Mucosa of stomach (tissue), 1 donor: ENCODE measurements around the gene TFAP2B.

Experiments
- H3K27me3 ChIP-seq: one replicate; pipeline ENCODE4 v1.7.0; 2013; ENCODE audit warnings: mild to moderate bottlenecking, low read length; ENCODE audit not compliant: control insufficient read depth, insufficient read depth
- H3K36me3 ChIP-seq: one replicate; pipeline ENCODE4 v1.7.0; 2013; ENCODE audit warnings: low read length; ENCODE audit not compliant: control insufficient read depth, insufficient read depth
- H3K4me1 ChIP-seq: one replicate; pipeline ENCODE4 v1.7.0; 2013; ENCODE audit warnings: mild to moderate bottlenecking, low read length; ENCODE audit not compliant: control insufficient read depth, insufficient read depth
- H3K4me3 ChIP-seq: one replicate; pipeline ENCODE4 v1.7.0; 2013; ENCODE audit warnings: low read length
- H3K9ac ChIP-seq: one replicate; pipeline ENCODE4 v1.7.0; 2013; ENCODE audit warnings: mild to moderate bottlenecking, low read length, moderate library complexity
- H3K9me3 ChIP-seq: one replicate; pipeline ENCODE4 v1.7.0; 2013; ENCODE audit warnings: mild to moderate bottlenecking, low read length, moderate library complexity; ENCODE audit not compliant: control insufficient read depth
- donor health status: Pancreatic carcinoma.

The TFAP2B gene

GRCh38 chr6:50826803-50827202, 8.1 kb downstream of the TFAP2B start:
- Histone ChIP-seq H3K4me3 (no peak overlapping the region), H3K27me3 (peaks cover 72% of the 10 kb centered on the region), H3K9me3 (no peaks in the 10 kb centered on the region), H3K4me1 (no peaks in the 10 kb centered on the region), H3K36me3 (no peaks in the 10 kb centered on the region), H3K9ac (no peak overlapping the region)

GRCh38 chr6:50829049-50829448, 10.4 kb downstream of the TFAP2B start:
- Histone ChIP-seq H3K27me3 (peaks cover 66% of the 10 kb centered on the region), H3K9me3 (no peaks in the 10 kb centered on the region), H3K9ac (no peak overlapping the region), H3K4me3 (no peak overlapping the region), H3K4me1 (no peaks in the 10 kb centered on the region), H3K36me3 (no peaks in the 10 kb centered on the region)

- Histone ChIP-seq H3K4me3 (no peak overlapping the region), H3K36me3 (no peaks in the 10 kb centered on the region), H3K9me3 (no peaks in the 10 kb centered on the region), H3K4me1 (no peaks in the 10 kb centered on the region), H3K27me3 (peaks cover 59% of the 10 kb centered on the region), H3K9ac (no peak overlapping the region)
Observed at GRCh38 chr6:50829898-50830444, 11.3 kb downstream of the TFAP2B start.

GRCh38 chr6:50831186-50831585, 12.5 kb downstream of the TFAP2B start:
- H3K36me3 ChIP-seq, result no peaks in the 10 kb centered on the region

GRCh38 chr6:50832912-50833311, 14.2 kb downstream of the TFAP2B start:
- no peaks in the 10 kb centered on the region for H3K36me3 ChIP-seq
- peaks cover 57% of the 10 kb centered on the region for H3K27me3 ChIP-seq
- no peak overlapping the region for H3K9ac ChIP-seq
- no peak overlapping the region for H3K4me3 ChIP-seq
- H3K9me3 ChIP-seq, result no peaks in the 10 kb centered on the region
- no peaks in the 10 kb centered on the region for H3K4me1 ChIP-seq

More at GRCh38 chr6:50831186-50831585, 12.5 kb downstream of the TFAP2B start:
- Histone ChIP-seq H3K4me1 (no peaks in the 10 kb centered on the region), H3K9ac (no peak overlapping the region), H3K9me3 (no peaks in the 10 kb centered on the region), H3K4me3 (no peak overlapping the region), H3K27me3 (peaks cover 57% of the 10 kb centered on the region)

GRCh38 chr6:50834929-50835410, 16.3 kb downstream of the TFAP2B start:
- Histone ChIP-seq H3K36me3 (no peaks in the 10 kb centered on the region), H3K27me3 (peaks cover 62% of the 10 kb centered on the region), H3K9ac (no peak overlapping the region), H3K4me3 (no peak overlapping the region), H3K9me3 (no peaks in the 10 kb centered on the region), H3K4me1 (no peaks in the 10 kb centered on the region)

- Histone ChIP-seq H3K9ac (no peak overlapping the region), H3K36me3 (no peaks in the 10 kb centered on the region), H3K27me3 (peaks cover 68% of the 10 kb centered on the region), H3K9me3 (no peaks in the 10 kb centered on the region), H3K4me1 (no peaks in the 10 kb centered on the region), H3K4me3 (no peak overlapping the region)
Observed at GRCh38 chr6:50836231-50836630, 17.6 kb downstream of the TFAP2B start.

- Histone ChIP-seq H3K36me3 (no peaks in the 10 kb centered on the region), H3K27me3 (peaks cover 68% of the 10 kb centered on the region), H3K9ac (no peak overlapping the region), H3K4me1 (no peaks in the 10 kb centered on the region), H3K4me3 (no peak overlapping the region), H3K9me3 (no peaks in the 10 kb centered on the region)
Observed at GRCh38 chr6:50837589-50838445, 19.1 kb downstream of the TFAP2B start.

GRCh38 chr6:50840112-50840810, 21.6 kb downstream of the TFAP2B start:
- no peak overlapping the region for H3K9ac ChIP-seq
- no peaks in the 10 kb centered on the region for H3K9me3 ChIP-seq
- H3K4me3 ChIP-seq, result no peak overlapping the region
- H3K36me3 ChIP-seq, result no peaks in the 10 kb centered on the region
- no peaks in the 10 kb centered on the region for H3K4me1 ChIP-seq
- peaks cover 84% of the 10 kb centered on the region for H3K27me3 ChIP-seq

GRCh38 chr6:50840811-50841192, 22.1 kb downstream of the TFAP2B start:
- Histone ChIP-seq H3K4me3 (no peak overlapping the region), H3K9ac (no peak overlapping the region), H3K9me3 (no peaks in the 10 kb centered on the region), H3K4me1 (no peaks in the 10 kb centered on the region), H3K27me3 (peaks cover 84% of the 10 kb centered on the region), H3K36me3 (no peaks in the 10 kb centered on the region)

- Histone ChIP-seq H3K27me3 (peaks cover 84% of the 10 kb centered on the region), H3K9me3 (no peaks in the 10 kb centered on the region), H3K9ac (no peak overlapping the region), H3K4me1 (no peaks in the 10 kb centered on the region), H3K36me3 (no peaks in the 10 kb centered on the region), H3K4me3 (no peak overlapping the region)
Observed at GRCh38 chr6:50842446-50842845, 23.8 kb downstream of the TFAP2B start.

- Histone ChIP-seq H3K9me3 (no peaks in the 10 kb centered on the region), H3K9ac (no peak overlapping the region), H3K4me3 (no peak overlapping the region), H3K36me3 (no peaks in the 10 kb centered on the region), H3K27me3 (peaks cover 84% of the 10 kb centered on the region), H3K4me1 (no peaks in the 10 kb centered on the region)
Observed at GRCh38 chr6:50842861-50843384, 24.3 kb downstream of the TFAP2B start.
